B cell (primary cell): ENCODE results near the gene DUSP14.
A peak's percentile ranks its signal among the peaks of the same experiment; 100 is the strongest.

Experiments used
- EZH2 ChIP-seq: IDR thresholded peaks from 2 replicates; pipeline ENCODE4 v1.6.1; 2012; ENCODE audit warnings: borderline replicate concordance, low read depth, mild to moderate bottlenecking, moderate library complexity, low read length; ENCODE audit not compliant: insufficient read depth, poor library complexity, severe bottlenecking
- TF ChIP-seq, protein P1 (sequence below): fragments of 200-600 bp; IDR thresholded peaks from one replicate; pipeline ENCODE4 v1.8.0; 2022; ENCODE audit warnings: antibody characterized with exemption, mild to moderate bottlenecking

DNA sequence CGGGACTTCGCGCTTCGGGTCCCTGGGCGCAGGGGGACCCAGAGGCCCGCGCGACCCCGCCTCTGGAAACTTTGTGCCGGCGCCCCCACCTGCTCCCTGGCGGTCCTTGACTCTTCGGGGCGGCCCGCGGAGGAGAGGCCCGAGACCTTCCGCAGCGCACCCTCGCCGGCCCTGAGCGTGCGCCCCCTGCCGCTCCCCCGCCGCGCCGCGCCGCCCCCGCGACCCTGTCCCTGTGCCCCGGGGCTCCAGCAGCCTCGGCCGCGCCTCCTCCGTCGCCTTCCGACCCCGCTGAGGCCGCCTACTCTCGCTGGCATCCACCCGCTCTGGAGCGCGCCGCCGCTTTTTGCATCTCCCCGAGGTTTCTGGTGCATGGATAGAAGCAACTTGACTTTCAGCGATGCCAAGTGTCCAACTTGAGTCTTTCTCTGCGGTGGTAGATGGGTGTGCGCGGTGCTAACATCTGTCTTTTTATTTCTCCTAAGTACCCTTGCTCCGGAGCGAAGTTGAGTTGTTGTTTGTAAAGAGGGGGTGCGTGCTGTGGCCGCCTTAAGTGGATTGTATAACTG is 414 bp downstream of the DUSP14 start:
- TF ChIP-seq EZH2: no peak
- TF ChIP-seq, protein P1, sequence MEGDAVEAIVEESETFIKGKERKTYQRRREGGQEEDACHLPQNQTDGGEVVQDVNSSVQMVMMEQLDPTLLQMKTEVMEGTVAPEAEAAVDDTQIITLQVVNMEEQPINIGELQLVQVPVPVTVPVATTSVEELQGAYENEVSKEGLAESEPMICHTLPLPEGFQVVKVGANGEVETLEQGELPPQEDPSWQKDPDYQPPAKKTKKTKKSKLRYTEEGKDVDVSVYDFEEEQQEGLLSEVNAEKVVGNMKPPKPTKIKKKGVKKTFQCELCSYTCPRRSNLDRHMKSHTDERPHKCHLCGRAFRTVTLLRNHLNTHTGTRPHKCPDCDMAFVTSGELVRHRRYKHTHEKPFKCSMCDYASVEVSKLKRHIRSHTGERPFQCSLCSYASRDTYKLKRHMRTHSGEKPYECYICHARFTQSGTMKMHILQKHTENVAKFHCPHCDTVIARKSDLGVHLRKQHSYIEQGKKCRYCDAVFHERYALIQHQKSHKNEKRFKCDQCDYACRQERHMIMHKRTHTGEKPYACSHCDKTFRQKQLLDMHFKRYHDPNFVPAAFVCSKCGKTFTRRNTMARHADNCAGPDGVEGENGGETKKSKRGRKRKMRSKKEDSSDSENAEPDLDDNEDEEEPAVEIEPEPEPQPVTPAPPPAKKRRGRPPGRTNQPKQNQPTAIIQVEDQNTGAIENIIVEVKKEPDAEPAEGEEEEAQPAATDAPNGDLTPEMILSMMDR: peak; percentile 65
